GM20431 (cell line): ENCODE measurements around the gene CEMP1.

Experiments used
- in situ Hi-C: fragments of 300-500 bp; cut with MseI, MboI; formaldehyde crosslinking; loops from one replicate; pipeline ENCODE4 v1.15.0; 2020; ENCODE audit warnings: low sequenced_read_pairs; ENCODE audit not compliant: unreplicated experiment

CEMP1 gene

DNA sequence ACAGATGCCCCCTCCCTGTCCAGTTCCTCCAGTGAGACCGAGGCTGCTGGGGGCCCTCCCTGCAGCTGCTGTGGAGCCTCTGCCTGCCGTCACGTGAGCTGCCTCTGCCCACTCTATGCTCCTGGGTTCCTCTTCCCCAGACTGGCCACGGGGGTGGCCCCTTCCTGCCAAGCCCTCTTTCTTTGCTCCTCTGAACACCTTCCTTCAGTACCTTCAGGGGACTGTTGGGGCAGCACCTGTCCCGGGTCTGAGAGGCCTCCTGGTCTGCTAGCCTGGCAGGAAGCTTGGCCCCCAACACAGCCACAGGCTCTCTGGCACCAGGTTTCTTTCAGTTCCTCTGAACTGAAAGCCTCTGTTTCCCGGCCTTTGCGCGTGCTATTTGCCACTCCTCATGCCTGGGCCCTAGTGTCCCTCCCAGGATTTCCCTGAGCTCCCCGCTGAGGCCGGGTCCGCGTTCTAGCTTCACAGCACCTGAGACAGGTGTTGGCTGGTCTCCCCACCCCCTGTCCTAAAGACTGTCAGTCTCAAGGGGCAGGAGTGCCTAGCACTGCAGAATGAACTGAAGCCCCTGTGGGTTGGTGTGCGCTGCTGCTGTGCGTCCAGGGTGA is 24.1 kb downstream of the CEMP1 start:
- in situ Hi-C loops: no loop called here

DNA sequence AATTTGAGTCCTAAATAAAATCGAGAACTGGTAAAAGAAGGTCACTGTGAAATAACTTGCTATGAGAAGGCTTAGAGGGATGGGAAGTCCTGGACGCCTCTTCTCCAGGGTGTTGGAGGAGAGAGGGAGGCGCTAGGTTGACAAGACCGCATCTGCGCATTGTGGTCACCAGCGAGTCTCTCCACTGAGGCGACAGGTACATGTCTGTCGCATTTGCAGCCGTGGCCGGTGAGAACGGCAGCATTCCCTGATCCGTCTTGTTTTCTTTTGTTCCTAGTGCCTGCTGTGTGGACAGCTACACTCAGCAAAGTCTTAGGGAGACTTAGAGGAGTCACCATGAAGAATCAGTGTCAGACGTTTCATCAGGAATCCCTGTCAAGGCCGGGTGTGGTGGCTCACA is 25.5 kb downstream of the CEMP1 start:
- in situ Hi-C loops: no loop called here

DNA sequence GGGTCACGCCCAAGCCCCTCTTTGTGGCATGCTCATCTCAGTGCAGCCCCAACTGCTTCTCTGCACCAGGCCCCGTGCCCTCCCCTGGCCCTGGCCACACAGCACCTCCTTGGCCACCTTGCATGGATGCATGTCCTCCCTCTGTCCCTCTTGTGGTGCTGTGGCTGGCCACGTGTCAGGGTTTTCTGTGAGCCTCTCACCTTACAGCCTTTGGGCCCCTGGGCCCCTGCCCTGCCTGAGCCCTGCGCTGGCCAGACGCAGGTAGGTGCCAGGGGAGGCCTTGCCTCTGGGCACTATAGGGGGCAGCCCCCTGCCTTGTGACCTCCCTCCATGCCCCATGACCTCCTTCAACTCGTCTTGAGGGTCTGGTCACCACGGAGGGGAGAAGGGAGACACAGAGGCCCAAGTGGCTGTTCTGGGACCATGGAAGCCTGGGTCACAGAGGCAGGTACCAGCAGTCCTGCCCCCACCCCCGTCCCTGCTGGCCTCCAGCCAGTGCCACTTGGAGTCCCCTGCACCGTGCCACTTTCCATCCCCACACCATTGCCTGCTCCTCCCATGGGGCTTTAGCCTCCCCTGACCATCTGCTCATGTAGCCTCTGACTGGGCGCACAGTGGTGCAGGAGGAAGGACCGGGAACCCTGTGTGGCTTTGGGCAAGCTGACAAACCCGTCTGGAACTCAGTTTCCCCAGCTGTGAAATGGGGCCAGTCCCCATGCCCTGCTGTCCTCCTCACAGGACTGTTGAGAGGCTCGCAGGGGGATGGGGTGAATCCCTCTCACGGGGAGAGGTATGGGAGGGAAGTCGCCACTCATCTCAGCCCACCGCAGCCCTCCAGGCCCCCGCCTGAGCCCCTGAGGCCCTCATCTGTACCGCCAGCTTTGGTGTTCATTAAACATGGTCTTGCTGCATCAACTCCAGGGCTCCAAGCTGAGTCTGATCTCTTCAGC is 29.0 kb downstream of the CEMP1 start:
- in situ Hi-C loops: no loop called here

DNA sequence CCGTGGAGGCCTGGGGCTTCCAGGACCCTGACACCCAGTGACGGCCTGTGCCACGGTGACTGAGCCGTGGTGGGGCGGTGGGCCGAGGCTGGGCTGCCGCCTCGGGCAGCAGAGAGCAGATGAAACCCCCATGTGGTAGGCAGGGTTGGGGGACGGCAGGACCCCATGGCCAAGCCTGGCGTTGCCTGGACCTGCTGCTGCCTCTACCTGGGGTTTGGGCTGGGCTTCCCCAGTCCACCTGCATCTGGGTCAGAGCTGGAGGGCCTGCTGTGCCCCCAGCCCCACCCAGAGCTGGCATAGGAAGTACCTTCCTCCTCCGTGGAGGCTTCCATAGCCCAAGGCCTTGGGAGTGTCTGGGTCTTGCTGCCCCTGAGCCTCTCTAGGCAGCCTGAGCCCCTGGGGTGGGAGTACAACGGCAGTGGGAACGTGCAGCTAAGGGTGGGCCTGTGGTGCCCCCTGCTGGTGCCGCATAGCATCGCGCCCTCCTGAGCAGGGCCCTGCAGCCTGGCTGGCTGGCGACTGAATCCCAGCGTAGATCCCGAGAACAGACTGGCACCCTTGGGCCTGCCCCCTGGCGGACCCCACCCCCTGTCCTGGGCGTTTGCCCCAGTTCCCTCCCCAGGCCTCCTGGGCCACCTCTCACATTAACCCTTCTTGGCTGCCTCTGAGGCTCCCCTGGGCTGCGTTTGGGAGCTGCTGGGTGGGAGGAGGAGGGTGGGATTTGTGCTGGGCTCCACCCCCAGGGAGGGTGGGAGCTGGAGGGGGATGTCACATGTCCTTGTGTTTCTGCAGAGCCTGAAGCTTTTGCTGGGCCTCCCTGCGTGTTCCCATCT is 30.1 kb downstream of the CEMP1 start:
- in situ Hi-C loops: no loop called here

DNA sequence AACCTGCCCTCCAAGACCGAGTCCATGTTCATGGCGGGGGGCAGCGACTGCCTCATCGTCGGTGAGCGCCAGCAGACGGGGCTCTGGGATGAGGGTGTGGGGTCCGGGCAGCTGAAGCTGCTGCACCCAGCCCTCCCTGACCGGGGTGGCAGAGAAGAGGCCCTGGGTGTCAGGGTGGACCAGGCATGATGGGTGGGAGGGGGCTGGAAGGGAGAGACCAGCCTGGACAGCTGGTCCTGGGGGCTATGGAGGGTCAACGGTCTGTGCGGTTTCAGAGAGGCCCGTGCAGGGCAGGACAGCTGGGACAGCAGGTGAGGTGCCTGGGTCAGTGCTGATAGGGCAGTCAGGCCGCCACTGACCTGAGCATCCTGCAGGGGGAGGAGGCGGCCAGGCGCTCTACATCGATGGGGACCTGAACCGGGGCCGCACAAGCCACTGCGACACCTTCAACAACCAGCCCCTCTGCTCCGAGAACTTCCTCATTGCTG is 30.7 kb downstream of the CEMP1 start:
- in situ Hi-C loops: no loop called here

DNA sequence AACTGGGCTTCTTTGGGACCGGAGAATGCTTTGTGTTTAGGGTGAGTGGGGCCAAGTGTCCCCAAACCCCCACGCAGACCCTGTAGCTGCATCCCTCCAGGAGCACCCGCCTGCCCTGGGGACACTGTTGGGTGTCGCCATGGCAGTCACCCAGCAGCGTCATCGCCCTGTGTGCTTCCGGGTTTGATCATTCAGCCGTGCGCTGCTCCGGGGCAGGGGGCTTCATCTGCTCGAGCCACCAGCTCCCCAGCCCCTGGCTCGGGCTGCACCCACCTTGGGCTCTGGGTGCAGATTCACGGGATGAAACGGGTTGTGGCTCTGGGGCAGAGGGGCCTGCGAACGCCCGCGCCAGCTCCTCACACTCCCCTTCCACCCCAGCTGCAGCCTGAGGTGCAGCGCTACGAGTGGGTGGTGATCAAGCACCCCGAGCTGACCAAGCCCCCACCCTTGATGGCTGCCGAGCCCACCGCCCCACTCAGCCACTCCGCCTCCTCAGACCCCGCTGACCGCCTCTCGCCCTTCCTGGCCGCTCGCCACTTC is 31.2 kb downstream of the CEMP1 start:
- in situ Hi-C loops: loop anchor here (25.0 kb wide), 1 partner anchor 163 kb away; the partner anchor contains the start of gene ABCA3

DNA sequence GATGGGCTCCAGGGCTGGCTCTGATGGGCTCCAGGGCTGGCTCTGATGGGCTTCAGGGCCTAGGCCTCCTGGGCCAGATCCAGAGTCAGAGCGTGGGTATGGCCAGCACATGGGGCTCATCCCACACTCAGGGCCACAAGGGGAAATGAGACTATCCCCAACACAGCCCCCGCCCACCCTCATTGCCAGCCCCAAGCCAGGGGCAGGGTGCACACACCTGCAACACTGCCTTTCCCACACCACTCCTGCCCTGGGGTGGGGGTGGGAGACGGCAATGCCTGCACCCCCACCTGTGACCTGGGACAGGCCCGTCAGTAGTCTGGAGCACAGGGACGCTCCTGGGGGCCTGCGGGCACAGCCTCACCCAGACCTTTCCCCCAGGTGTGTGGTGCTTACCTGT is 31.8 kb downstream of the CEMP1 start:
- in situ Hi-C loops: loop anchor here (25.0 kb wide), 1 partner anchor 162 kb away; the partner anchor contains the start of gene ABCA3

DNA sequence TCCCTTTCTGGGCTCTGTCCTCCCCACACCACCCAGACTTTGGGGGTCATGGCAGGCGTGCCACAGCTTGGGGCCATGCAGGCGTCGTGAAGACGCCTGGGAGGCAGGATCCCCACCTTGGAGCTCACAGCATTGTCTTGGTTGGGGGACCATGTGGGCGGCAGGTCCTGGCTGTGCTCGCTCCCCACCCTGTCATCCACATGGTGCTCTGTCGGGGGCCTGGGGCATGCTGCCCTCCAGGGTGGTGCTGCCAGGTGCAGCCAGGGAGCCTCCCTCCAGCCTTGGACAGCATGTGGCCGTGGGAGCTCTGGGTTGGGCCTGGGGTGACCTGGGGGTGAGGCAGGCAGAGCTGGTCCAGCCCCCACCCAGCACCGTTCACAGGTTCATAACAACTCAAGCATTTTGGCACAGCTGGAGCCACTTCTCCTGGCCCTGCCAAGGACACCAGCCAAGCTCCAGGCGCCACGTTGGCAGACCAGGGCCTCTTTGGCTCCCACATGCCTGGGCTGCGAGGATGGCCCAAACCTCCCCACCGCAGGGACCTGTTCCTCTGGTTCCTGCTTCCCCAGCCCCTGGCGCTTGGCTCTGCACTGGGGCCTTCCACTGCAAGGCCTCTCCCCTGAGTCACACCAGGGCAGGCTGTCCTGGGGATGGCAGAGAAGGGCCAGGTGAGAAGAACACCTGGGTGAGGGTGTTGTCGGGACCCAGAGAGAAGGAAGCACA is 32.5 kb downstream of the CEMP1 start:
- in situ Hi-C loops: loop anchor here (25.0 kb wide), 1 partner anchor 161 kb away; the partner anchor contains the start of gene ABCA3

DNA sequence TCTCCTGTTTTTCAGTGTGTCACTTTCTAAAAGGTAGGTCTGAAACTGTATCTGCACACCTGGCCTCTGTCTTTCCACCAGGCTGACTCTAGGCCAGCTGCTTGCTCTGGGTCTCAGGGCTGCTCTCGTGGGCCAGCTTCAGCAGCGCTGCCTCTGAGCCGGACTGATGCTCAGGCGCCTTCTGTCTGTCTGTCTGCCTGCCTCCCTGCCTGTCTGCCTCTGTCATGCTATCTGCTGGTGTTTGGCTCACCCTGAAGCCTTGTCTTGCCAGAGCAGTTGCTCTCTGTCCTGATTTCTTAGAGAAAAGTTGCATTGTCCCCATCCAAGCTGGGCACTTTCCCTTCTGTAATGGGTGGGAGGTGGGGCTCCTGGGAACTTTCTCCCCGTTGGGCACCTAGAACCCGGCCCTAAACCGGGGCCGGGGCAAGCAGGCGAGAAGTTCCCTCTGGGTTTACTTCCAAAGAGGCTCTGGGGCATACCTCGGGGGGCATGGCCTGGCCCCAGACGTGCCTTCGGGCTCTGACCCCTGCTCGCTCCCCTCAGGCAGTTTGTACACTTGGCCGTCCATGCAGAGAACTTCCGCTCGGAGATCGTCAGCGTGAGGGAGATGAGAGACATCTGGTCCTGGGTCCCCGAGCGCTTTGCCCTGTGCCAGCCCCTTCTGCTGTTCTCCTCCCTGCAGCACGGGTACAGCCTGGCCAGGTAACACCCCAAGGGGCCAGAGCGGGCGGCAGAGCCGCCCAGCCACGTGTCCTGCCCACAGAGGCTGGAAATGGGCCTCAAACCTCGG is 33.3 kb downstream of the CEMP1 start:
- in situ Hi-C loops: loop anchor here (25.0 kb wide), 1 partner anchor 161 kb away; the partner anchor contains the start of gene ABCA3

DNA sequence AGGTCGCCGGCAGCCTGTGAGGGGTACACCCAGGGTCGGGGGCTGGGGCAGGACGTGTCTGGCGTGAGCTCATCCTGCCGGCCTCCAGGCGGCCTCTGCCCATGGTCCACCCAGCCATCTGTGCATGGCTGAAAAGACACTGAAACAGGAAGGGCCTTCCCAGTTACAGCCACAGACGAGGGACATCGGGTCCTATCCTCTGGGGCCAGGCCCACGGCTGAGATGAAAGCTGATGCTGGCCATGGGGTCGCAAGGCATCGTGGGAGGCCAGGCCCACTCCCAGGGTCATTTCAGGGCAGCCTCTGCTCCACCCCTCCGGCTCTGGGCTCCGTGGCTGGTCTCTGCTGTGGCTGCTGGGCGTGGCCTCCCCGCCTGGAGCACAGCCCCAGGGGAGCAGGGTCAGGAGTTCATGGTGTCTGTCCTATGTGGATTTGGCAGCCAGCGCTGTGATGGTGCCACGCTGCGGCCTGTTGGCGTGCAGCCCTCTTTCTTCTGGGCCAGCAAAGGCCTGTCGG is 34.0 kb downstream of the CEMP1 start:
- in situ Hi-C loops: loop anchor here (25.0 kb wide), 1 partner anchor 160 kb away; the partner anchor contains the start of gene ABCA3

DNA sequence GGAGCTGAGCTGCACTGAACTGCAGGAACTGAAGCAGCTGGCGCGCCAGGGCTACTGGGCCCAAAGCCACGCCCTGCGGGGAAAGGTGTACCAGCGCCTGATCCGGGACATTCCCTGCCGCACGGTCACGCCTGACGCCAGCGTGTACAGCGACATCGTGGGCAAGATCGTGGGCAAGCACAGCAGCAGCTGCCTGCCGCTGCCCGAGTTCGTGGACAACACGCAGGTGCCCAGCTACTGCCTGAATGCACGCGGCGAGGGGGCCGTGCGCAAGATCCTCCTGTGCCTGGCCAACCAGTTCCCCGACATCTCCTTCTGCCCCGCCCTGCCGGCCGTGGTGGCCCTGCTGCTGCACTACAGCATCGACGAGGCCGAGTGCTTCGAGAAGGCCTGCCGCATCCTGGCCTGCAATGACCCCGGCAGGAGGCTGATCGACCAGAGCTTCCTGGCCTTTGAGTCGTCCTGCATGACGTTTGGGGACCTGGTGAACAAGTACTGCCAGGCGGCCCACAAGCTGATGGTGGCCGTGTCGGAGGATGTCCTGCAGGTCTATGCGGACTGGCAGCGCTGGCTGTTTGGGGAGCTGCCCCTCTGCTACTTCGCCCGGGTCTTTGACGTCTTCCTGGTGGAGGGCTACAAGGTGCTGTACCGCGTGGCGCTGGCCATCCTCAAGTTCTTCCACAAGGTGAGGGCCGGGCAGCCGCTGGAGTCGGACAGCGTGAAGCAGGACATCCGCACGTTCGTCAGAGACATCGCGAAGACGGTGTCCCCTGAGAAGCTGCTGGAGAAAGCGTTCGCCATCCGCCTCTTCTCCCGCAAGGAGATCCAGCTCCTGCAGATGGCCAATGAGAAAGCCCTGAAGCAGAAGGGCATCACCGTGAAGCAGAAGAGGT is 34.7 kb downstream of the CEMP1 start:
- in situ Hi-C loops: loop anchor here (25.0 kb wide), 1 partner anchor 159 kb away; the partner anchor contains the start of gene ABCA3

DNA sequence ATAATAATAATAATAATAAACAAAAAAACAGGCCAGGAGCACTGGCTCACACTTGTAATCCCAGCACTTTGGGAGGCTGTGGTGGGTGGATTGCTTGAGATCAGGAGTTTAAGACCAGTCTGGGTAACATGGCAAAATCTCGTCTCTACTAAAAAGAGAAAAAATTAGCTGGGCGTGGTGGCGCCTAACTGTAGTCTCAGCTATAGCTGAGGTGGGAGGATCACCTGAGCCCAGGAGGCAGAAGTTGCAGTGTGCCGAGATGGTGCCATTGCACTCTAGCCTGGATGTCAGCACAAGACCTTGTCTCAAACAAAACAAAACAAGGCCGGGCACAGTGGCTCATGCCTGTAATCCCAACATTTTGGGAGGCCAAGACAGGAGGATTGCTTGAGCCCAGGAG is 36.2 kb downstream of the CEMP1 start:
- in situ Hi-C loops: loop anchor here (25.0 kb wide), 1 partner anchor 158 kb away; the partner anchor contains the start of gene ABCA3

DNA sequence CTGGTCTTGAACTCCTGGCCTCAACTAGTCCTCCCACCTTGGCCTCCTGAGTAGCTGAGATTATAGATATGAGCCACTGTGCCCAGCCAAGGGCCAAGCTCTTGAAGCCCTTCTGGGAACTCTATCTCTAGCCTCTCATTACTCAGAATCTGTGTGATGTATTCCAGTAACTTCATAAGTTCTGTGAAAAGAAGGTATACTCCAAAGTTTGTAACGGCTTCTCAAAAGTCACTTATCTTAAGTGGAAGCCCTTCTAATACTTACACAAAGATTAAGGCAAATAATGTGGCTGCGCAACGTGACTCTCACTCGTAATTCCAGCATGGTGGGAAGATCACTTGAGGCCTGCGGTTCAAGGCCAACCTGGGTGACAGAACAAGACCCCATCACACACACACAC is 36.6 kb downstream of the CEMP1 start:
- in situ Hi-C loops: loop anchor here (25.0 kb wide), 1 partner anchor 157 kb away; the partner anchor contains the start of gene ABCA3

DNA sequence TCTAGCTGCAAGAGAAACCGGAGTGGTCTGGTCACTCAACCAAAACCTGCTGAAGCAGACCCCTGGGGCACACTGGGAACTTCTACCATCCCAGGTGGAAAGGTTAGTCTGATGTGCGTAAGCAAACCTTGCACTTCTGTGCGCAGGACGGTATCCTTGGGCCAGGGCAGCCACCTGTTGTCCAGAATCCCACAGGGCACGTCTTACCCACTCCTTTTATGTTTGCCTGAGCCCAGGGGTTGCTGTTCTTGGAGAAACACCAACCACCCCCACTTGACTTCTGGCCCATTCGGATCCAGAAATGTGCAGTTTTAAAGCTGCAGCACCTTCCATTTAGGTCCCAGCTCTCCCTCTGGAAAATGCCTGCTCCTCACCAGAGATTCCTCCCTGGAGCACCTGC is 37.6 kb downstream of the CEMP1 start:
- in situ Hi-C loops: loop anchor here (25.0 kb wide), 1 partner anchor 156 kb away; the partner anchor contains the start of gene ABCA3

DNA sequence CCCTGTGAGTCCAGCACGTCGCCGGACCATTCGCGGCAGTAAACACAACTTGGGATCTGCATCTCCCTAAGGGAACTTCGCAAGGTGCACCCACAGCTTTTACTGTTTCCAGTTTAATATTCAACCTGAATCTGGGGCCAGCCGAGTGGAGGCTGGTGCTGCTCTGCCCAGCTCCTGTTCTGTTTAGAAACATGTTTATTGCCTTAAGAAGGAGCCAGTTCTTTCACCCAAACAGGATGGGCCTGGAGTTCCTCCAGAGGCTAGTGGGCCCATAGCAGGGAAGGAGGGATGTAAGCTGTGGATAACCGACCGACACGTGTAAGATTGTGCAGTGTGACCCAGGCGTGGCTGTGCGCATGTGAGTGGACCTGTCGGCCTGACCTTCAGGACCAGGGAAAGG is 38.9 kb downstream of the CEMP1 start:
- in situ Hi-C loops: loop anchor here (25.0 kb wide), 1 partner anchor 155 kb away; the partner anchor contains the start of gene ABCA3

DNA sequence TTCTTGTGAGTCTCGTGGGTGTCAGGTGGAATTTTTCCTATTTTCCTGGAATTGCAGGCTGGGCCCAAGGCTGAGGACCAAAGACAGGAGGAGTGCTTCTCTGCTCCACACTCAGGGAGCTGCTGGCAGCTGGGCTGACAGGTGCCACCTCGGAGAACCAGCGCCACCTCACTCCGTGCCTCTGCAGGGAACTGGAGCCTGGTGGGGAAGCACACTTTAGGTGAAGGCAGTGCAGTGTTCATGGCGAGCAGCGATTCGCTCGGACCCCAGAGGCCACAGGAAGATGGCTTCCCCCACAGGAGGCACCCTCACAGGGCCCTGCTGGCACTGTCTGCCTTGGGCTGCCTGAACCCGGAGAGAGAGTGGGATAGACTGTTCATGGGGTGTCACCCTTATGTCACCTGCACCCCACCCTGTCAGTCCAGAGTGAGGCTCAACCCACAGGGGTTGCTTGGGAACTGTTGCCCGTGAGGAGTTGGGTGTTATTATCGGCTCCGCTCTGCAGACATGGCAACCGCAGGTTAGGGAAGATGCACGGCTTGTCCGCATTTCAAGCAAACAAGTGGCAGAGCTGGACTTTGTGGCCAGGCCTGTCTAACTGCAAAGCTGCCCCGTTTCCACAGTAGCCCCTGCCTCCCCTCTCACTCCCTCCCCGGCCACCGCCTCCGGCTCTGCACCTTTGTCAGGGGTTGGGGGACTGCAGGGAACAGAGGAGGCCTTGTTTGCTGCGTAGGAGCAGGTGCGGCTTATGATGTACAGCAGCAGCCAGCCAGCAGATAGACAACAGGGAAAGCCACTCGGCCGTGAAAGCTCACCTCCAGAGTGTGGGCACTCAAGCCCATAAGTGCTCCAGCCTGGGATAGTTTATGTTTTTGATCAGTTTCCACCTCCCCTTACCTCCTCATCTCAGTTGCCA is 40.8 kb downstream of the CEMP1 start:
- in situ Hi-C loops: loop anchor here (25.0 kb wide), 1 partner anchor 153 kb away; the partner anchor contains the start of gene ABCA3
